ENCODE measurements around the gene TCF4.

Gene TCF4

GRCh38 chr18:55588111-55588869, at the start of gene TCF4:
Gene TCF4, minus strand, starts transcription at chr18:55588192. Its CDS starts 1,076 bp downstream, at chr18:55587116.
- intact Hi-C loops (cut with DNase I), result loop anchor here (2.0 to 5.0 kb wide), 6 partner anchors 166 to 356 kb away; no protein-coding TSS in a partner anchor
- peak; percentile 30 to 94 (median 50) for DNase-seq

GRCh38 chr18:55637204-55637603, 49.2 kb upstream of the TCF4 start:
- intact Hi-C loops (cut with DNase I), result no loop called here
- DNase-seq, result no peak

- intact Hi-C loops (cut with DNase I), result no loop called here
- no peak for DNase-seq
These were observed 47.4 kb upstream of the TCF4 start for GRCh38 chr18:55635439-55635838.

- DNase-seq, result no peak
- intact Hi-C loops (cut with DNase I), result no loop called here
These were observed 46.6 kb upstream of the TCF4 start for GRCh38 chr18:55634545-55634944.

- intact Hi-C loops (cut with DNase I), result no loop called here
- DNase-seq, result no peak
These were observed 45.0 kb upstream of the TCF4 start for GRCh38 chr18:55633032-55633431.

- intact Hi-C loops (cut with DNase I), result no loop called here
- DNase-seq, result no peak
These were observed 41.1 kb upstream of the TCF4 start for GRCh38 chr18:55629133-55629532.

- no peak for DNase-seq
- intact Hi-C loops (cut with DNase I), result no loop called here
These were observed 39.0 kb upstream of the TCF4 start for GRCh38 chr18:55627007-55627406.

GRCh38 chr18:55625901-55626300, 37.9 kb upstream of the TCF4 start:
- DNase-seq, result no peak
- intact Hi-C loops (cut with DNase I), result no loop called here

- intact Hi-C loops (cut with DNase I), result no loop called here
- DNase-seq, result no peak
These were observed 35.6 kb upstream of the TCF4 start for GRCh38 chr18:55623626-55624025.

GRCh38 chr18:55610506-55610905, 22.5 kb upstream of the TCF4 start:
- intact Hi-C loops (cut with DNase I), result no loop called here
- DNase-seq, result no peak

GRCh38 chr18:55609160-55609825, 21.3 kb upstream of the TCF4 start:
- no peak for DNase-seq
- intact Hi-C loops (cut with DNase I), result loop anchor here (5.0 kb wide), 1 partner anchor 143 kb away; no protein-coding TSS in a partner anchor

GRCh38 chr18:55608497-55608896, 20.5 kb upstream of the TCF4 start:
- intact Hi-C loops (cut with DNase I), result loop anchor here (5.0 kb wide), 1 partner anchor 144 kb away; no protein-coding TSS in a partner anchor

GRCh38 chr18:55607773-55608172, 19.8 kb upstream of the TCF4 start:
- no peak for DNase-seq
- intact Hi-C loops (cut with DNase I), result loop anchor here (5.0 kb wide), 1 partner anchor 145 kb away; no protein-coding TSS in a partner anchor

More at GRCh38 chr18:55608497-55608896, 20.5 kb upstream of the TCF4 start:
- DNase-seq, result no peak

- intact Hi-C loops (cut with DNase I), result loop anchor here (5.0 kb wide), 1 partner anchor 146 kb away; no protein-coding TSS in a partner anchor
- DNase-seq, result no peak
These were observed 17.8 kb upstream of the TCF4 start for GRCh38 chr18:55605733-55606338.

GRCh38 chr18:55603775-55604174, 15.8 kb upstream of the TCF4 start:
- no peak for DNase-seq
- intact Hi-C loops (cut with DNase I), result no loop called here

- DNase-seq, result no peak
- intact Hi-C loops (cut with DNase I), result no loop called here
These were observed 5.9 kb upstream of the TCF4 start for GRCh38 chr18:55593888-55594287.

- intact Hi-C loops (cut with DNase I), result no loop called here
- no peak for DNase-seq
These were observed 4.6 kb upstream of the TCF4 start for GRCh38 chr18:55592572-55592971.

GRCh38 chr18:55592106-55592505, 4.1 kb upstream of the TCF4 start:
- DNase-seq, result no peak
- intact Hi-C loops (cut with DNase I), result no loop called here

- DNase-seq, result peak; percentile 89 to 99 (median 93)
- intact Hi-C loops (cut with DNase I), result loop anchor here (2.0 to 5.0 kb wide), 6 partner anchors 167 to 357 kb away; no protein-coding TSS in a partner anchor
These were observed 1.8 kb upstream of the TCF4 start for GRCh38 chr18:55589625-55590291.

GRCh38 chr18:55588870-55589595, 1.0 kb upstream of the TCF4 start:
- DNase-seq, result no peak
- intact Hi-C loops (cut with DNase I), result loop anchor here (2.0 to 5.0 kb wide), 6 partner anchors 167 to 357 kb away; no protein-coding TSS in a partner anchor
